Measurements from ENCODE around the gene REEP6. TPM values are rescaled to one million over a fixed set of nuclear protein-coding genes. Genes with fewer than 3 reads are reported as not detected.
A peak's percentile ranks its signal among the peaks of the same experiment; 100 is the strongest.

REEP6 gene
- total and polyA plus RNA-seq, 2 donors (not counting 3 experiments of a cell fraction or from before 2014, with no cell fraction given) = 1.3 to 1.5 TPM

- DNase-seq (ENCODE audit: low read depth, low spot score) (peak; percentile 99), FAIRE-seq (peak; percentile 99)
- H3K4me2 ChIP-seq (ENCODE audit: insufficient read depth, low read length) = peak within 1 kb of the TSS; percentile 46
- H3K9ac ChIP-seq (replicated peaks; ENCODE audit: extremely low read depth, insufficient read depth, low read length) = no peak within 1 kb of the TSS
- BruUV-seq (replicated peaks) = no TSS peak
- TF ChIP-seq CTCF (IDR thresholded peaks at IDR 0.05; ENCODE audit: extremely low read depth in 1 of 2, insufficient read depth in 1 of 2, low read depth in 1 of 2, low read length in 2 of 2) (no peak), POLR2AphosphoS5 (IDR thresholded peaks at IDR 0.05; ENCODE audit: insufficient read depth, low read depth, low read length) (peak; percentile 48), GATA2 (IDR thresholded peaks at IDR 0.05; ENCODE audit: insufficient read depth, insufficient read length, low read depth, low read length) (no peak), POLR2A (IDR thresholded peaks at IDR 0.05; ENCODE audit: low read depth, low read length) (peak; percentile 8)
- H3K27ac ChIP-seq (ENCODE audit: insufficient read depth, low read depth, low read length) = no peak within 1 kb of the TSS
- no peaks in the 10 kb centered on the region for H3K79me2 ChIP-seq (ENCODE audit: control insufficient read depth, insufficient read depth, low read length)
- peak within 1 kb of the TSS; percentile 11 to 51 (median 35) for H3K4me3 ChIP-seq (replicated peaks in 1 of 3; ENCODE audit: insufficient read depth in 1 of 3, low read depth in 1 of 3, low read length in 3 of 3)
- dilution Hi-C loops (cut with MboI; ENCODE audit: extremely low pct_ligation_motif_present, low sequenced_read_pairs) (no loop called here), intact Hi-C loops (cut with micrococcal nuclease) (loop anchor here (1.0 to 2.0 kb wide), 2 partner anchors 11 to 20 kb away; partner anchors contain the start of gene C19orf25)
- no peaks in the 10 kb centered on the region for H4K20me1 ChIP-seq (replicated peaks; ENCODE audit: control insufficient read depth, extremely low read depth, insufficient read depth, low read length)
- H3K9me3 ChIP-seq (replicated peaks; ENCODE audit: control insufficient read depth, insufficient read depth, low read length) = no peaks in the 10 kb centered on the region
- H3K9me1 ChIP-seq (replicated peaks; ENCODE audit: control insufficient read depth, extremely low read depth, insufficient read depth, low read length) = no peaks in the 10 kb centered on the region
- ChIA-PET CTCF (interaction anchor here (1.3 to 2.0 kb wide), 4 partner anchors 12 to 56 kb away, joined by 3 to 8 read pairs (median 8); no protein-coding TSS in a partner anchor), POLR2A (interaction anchor here (0.5 to 1.5 kb wide), 4 partner anchors 24 to 271 kb away, joined by 3 to 9 read pairs (median 4); partner anchors contain the start of gene CIRBP)
- H3K27me3 ChIP-seq (ENCODE audit: control insufficient read depth in 2 of 2, insufficient read depth in 2 of 2, low read length in 2 of 2) = peaks cover 0 to 6% of the 10 kb centered on the region in 2 experiments
- peaks cover 10% of the 10 kb centered on the region for H3K4me1 ChIP-seq (ENCODE audit: control insufficient read depth, extremely low read depth, insufficient read depth, low read length)
- H3K36me3 ChIP-seq (ENCODE audit: control insufficient read depth in 2 of 2, extremely low read depth in 1 of 2, insufficient read depth in 2 of 2, low read length in 2 of 2) = no peaks in the 10 kb centered on the region
- peak within 1 kb of the TSS; percentile 79 for H2AFZ ChIP-seq (ENCODE audit: low read depth, low read length)
Measured at GRCh38 chr19:1490311-1491113, 469 bp upstream of the REEP6 start, which contains the start of gene PCSK4. PCSK4 (minus strand) TSS chr19:1490350; CDS start chr19:1490346, 4 bp downstream.
